Peyer's patch (tissue), 4 donors: ENCODE measurements around the gene ABCC5. TPM values are rescaled to one million over a fixed set of nuclear protein-coding genes. Genes with fewer than 3 reads are reported as not detected.

Experiments used
- DNase-seq, 3 donors: peaks; one replicate each; pipeline ENCODE4 v3.0.0-alpha.2; 2017 to 2019
- H3K27ac ChIP-seq, 4 donors: fragments of 200-600 bp; sonication (generic); one replicate each; pipeline ENCODE4 v1.5.1; 2016 to 2019
- H3K27me3 ChIP-seq, 2 donors: fragments of 200-600 bp; sonication (generic); one replicate each; pipeline ENCODE4 v1.5.1; 2019
- H3K36me3 ChIP-seq, 3 donors: fragments of 200-600 bp; sonication (generic); one replicate each; pipeline ENCODE4 v1.5.1; 2016 to 2019
- H3K4me1 ChIP-seq, 4 donors: fragments of 200-600 bp; sonication (generic); one replicate each; pipeline ENCODE4 v1.5.1; 2016 to 2019
- H3K4me3 ChIP-seq, 4 donors: fragments of 200-600 bp; sonication (generic); 1 replicate in 3 of 4; 2 replicates in 1 of 4; pipeline ENCODE4 v1.5.1; 2016 to 2019; ENCODE audit warnings: mild to moderate bottlenecking in 1 of 4
- H3K9me3 ChIP-seq, 4 donors: fragments of 200-600 bp; sonication (generic); one replicate each; pipeline ENCODE4 v1.5.1; 2016 to 2019; ENCODE audit warnings: mild to moderate bottlenecking in 1 of 4
- POLR2A ChIP-seq, 2 donors: fragments of 450-650 bp; IDR thresholded peaks; one replicate each; pipeline ENCODE4 v1.5.1; 2017; ENCODE audit warnings: antibody characterized with exemption in 2 of 2, mild to moderate bottlenecking in 2 of 2, moderate library complexity in 2 of 2
- total RNA-seq, 4 donors: library from RNA; depleted of rRNA; stranded (reverse); fragments of >200 nt; gene quantifications; one replicate each; pipeline ENCODE4 v1.1.0, GENCODE V29; 2016
- TF ChIP-seq, protein P1 (sequence below), 6 experiments: fragments of 450-650 bp in 4 of 6; fragments of 200-600 bp in 2 of 6; sonication (generic) in 1 of 6; IDR thresholded peaks; one replicate each; pipeline ENCODE4 v1.5.1; 2017 to 2019; ENCODE audit warnings: antibody characterized with exemption in 6 of 6, mild to moderate bottlenecking in 3 of 6, moderate library complexity in 1 of 6

Gene ABCC5
- total RNA-seq, 4 donors from 2014 or later, result 54.0 to 95.7 (median 82.1) TPM

DNA sequence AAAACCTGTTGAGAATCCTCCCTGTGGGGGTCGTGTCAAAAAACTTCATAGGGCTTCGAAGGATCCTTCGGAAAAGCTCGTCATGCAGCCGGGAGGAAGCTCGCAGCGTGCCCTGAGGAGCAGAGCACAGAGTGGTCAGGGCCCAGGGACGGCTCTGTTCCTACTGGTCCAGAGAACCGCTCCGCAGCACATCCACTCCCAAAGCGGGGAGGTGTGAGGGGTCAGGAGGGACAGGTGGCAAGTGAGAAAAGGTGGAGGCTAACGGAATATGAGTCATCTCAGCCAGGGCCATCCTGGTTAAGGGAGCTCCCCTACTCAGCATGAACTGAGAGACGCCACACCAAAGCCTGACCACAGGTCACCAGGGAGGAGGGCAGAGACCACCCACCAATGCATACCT, 66.2 kb downstream of the ABCC5 start:
- Histone ChIP-seq H3K27ac (no peak overlapping the region), H3K36me3 (peaks cover 0 to 41% (median 0%) of the 10 kb centered on the region in 3 donors), H3K4me3 (no peak overlapping the region), H3K4me1 (no peaks in the 10 kb centered on the region), H3K27me3 (no peaks in the 10 kb centered on the region), H3K9me3 (no peaks in the 10 kb centered on the region)
- DNase-seq, result no peak
- no peak for TF ChIP-seq POLR2A (IDR thresholded peaks at IDR 0.05)
- TF ChIP-seq, protein P1, sequence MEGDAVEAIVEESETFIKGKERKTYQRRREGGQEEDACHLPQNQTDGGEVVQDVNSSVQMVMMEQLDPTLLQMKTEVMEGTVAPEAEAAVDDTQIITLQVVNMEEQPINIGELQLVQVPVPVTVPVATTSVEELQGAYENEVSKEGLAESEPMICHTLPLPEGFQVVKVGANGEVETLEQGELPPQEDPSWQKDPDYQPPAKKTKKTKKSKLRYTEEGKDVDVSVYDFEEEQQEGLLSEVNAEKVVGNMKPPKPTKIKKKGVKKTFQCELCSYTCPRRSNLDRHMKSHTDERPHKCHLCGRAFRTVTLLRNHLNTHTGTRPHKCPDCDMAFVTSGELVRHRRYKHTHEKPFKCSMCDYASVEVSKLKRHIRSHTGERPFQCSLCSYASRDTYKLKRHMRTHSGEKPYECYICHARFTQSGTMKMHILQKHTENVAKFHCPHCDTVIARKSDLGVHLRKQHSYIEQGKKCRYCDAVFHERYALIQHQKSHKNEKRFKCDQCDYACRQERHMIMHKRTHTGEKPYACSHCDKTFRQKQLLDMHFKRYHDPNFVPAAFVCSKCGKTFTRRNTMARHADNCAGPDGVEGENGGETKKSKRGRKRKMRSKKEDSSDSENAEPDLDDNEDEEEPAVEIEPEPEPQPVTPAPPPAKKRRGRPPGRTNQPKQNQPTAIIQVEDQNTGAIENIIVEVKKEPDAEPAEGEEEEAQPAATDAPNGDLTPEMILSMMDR (IDR thresholded peaks at IDR 0.05), result no peak

DNA sequence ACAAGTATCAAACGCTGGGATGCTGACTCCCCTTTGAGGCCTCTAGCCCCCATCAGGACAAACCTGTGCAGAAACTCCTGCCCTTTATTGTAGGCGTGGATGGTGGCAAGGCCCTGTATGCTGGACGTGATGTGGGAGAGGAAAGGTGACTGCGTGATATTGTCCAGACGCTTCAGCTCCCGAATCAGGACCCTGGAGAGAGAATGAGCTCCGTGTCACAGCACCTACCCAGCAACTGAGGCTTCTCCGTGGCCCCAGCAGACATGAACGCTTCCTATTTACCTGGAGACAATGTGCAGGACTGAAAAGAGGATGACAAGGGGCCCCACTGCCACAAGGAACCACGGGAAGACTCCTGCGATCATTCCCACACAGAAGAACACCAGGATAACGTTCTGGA, 68.0 kb downstream of the ABCC5 start:
- H3K36me3 ChIP-seq, result peaks cover 0 to 49% (median 0%) of the 10 kb centered on the region in 3 donors
- H3K9me3 ChIP-seq, result no peaks in the 10 kb centered on the region
- no peaks in the 10 kb centered on the region for H3K4me1 ChIP-seq
- H3K4me3 ChIP-seq, result no peak overlapping the region
- no peak overlapping the region for H3K27ac ChIP-seq
- TF ChIP-seq POLR2A (IDR thresholded peaks at IDR 0.05), result no peak
- DNase-seq, result no peak
- no peaks in the 10 kb centered on the region for H3K27me3 ChIP-seq

DNA sequence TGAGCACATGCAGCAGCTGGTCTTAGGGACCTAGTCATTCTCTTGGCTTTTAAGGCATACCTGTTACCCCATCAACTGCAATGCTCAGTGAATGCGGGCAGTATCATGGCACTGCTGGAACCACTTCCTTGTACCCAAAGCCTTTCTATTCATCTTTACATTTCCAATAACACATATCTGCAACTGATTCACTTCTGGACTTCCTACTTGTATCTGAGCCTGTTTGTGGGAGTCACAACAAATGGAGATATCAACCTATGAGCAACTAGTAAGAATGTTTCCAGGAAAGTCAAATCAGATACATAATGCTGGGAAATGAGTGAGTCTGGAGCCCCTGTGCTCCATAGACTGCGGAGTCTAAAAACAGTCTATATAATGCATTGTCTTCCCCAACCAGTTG, 71.6 kb downstream of the ABCC5 start:
- Histone ChIP-seq H3K9me3 (no peaks in the 10 kb centered on the region), H3K4me1 (no peaks in the 10 kb centered on the region), H3K27me3 (no peaks in the 10 kb centered on the region), H3K4me3 (no peak overlapping the region), H3K36me3 (peaks cover 0 to 49% (median 0%) of the 10 kb centered on the region in 3 donors), H3K27ac (no peak overlapping the region)
- TF ChIP-seq, protein P1 (IDR thresholded peaks at IDR 0.05), result no peak
- TF ChIP-seq POLR2A (IDR thresholded peaks at IDR 0.05), result no peak
- DNase-seq, result no peak

DNA sequence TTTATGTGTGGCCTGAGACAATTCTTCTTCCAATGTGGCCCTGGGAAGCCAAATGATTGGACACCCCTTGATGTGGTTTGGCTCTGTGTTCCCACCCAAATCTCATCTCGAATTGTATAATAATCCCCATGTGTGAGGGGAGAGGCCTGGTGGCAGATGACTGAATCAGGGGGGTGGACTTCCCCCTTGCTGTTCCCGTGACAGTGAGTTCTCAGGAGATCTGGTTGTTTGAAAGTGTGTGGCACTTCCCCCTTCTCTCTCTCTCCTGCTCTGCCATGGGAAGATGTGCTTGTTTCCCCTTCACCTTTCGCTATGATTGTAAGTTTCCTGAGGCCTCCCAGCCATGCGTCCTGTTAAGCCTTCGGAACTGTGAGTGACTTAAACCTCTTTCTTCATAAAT, 72.9 kb downstream of the ABCC5 start:
- TF ChIP-seq POLR2A (IDR thresholded peaks at IDR 0.05), result no peak
- TF ChIP-seq, protein P1 (IDR thresholded peaks at IDR 0.05), result no peak
- no peaks in the 10 kb centered on the region for H3K4me1 ChIP-seq
- peaks cover 0 to 43% (median 0%) of the 10 kb centered on the region in 3 donors for H3K36me3 ChIP-seq
- no peaks in the 10 kb centered on the region for H3K9me3 ChIP-seq
- H3K27ac ChIP-seq, result no peak overlapping the region
- H3K27me3 ChIP-seq, result no peaks in the 10 kb centered on the region
- no peak overlapping the region for H3K4me3 ChIP-seq
- no peak for DNase-seq

DNA sequence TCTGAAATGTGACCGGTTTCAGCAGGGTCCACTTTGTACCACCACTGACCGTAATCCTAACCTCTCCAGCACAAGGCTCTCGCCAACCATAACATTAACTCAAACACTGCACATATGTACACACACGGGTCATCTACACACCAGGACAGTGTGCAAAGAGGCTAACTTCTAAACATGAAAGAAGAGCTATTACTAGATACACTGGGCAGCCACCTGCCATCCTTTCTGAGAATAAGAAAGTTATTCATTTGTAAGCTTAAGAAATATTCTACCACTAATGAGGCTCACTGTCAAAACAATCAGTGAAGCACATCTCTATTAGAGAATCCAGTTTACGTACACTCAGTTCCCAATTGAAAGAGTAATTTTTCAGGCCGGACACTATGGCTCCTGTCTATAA, 73.9 kb downstream of the ABCC5 start:
- no peaks in the 10 kb centered on the region for H3K27me3 ChIP-seq
- no peaks in the 10 kb centered on the region for H3K9me3 ChIP-seq
- H3K27ac ChIP-seq, result no peak overlapping the region
- H3K36me3 ChIP-seq, result peaks cover 0 to 32% (median 0%) of the 10 kb centered on the region in 3 donors
- no peak for TF ChIP-seq POLR2A (IDR thresholded peaks at IDR 0.05)
- TF ChIP-seq, protein P1 (IDR thresholded peaks at IDR 0.05), result no peak
- no peaks in the 10 kb centered on the region for H3K4me1 ChIP-seq
- no peak overlapping the region for H3K4me3 ChIP-seq
- no peak for DNase-seq

DNA sequence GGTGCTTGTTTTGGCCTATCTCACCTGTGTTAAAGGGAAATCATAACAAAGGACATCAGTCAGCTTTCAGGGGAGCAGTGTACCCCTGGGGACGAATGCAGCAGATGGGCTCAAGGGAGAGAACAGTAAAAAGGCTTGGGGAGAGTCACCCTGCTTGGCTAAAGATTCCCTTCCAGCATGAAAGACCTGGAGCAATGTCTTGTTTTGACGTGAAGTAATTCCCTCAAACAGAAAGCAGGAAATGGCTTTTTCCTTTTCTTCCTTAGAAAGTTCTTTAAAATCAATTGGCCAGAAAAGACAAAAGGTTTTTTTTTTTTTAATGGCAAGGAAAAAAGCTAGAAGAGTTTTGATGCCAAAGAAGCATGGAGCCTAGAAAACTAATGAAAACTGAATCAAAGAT, 76.5 kb downstream of the ABCC5 start:
- H3K27ac ChIP-seq, result no peak overlapping the region
- no peaks in the 10 kb centered on the region for H3K27me3 ChIP-seq
- no peaks in the 10 kb centered on the region for H3K9me3 ChIP-seq
- TF ChIP-seq POLR2A (IDR thresholded peaks at IDR 0.05), result no peak
- TF ChIP-seq, protein P1 (IDR thresholded peaks at IDR 0.05), result no peak
- H3K4me1 ChIP-seq, result no peaks in the 10 kb centered on the region
- DNase-seq, result no peak
- peaks cover 0 to 29% (median 0%) of the 10 kb centered on the region in 3 donors for H3K36me3 ChIP-seq
- no peak overlapping the region for H3K4me3 ChIP-seq
